NCI-H82 (cell line): ENCODE results near the gene ZNF385D.

Source experiments
- DNase-seq: peaks from one replicate; lab custom pipeline; 2025; lab: John Stamatoyannopoulos, UW

ZNF385D gene

GRCh38 chr3:21673393-21673792 is 77.6 kb downstream of the ZNF385D start:
- no peak for DNase-seq

GRCh38 chr3:21672303-21672702 is 78.7 kb downstream of the ZNF385D start:
- peak; percentile 18 for DNase-seq

GRCh38 chr3:21670386-21670785 is 80.6 kb downstream of the ZNF385D start:
- no peak for DNase-seq

GRCh38 chr3:21668012-21668411 is 83.0 kb downstream of the ZNF385D start:
- DNase-seq, result no peak

- DNase-seq, result no peak
These were observed 85.4 kb downstream of the ZNF385D start for GRCh38 chr3:21665444-21666100.

- DNase-seq, result no peak
These were observed 86.0 kb downstream of the ZNF385D start for GRCh38 chr3:21664996-21665395.

GRCh38 chr3:21662403-21662802 is 88.6 kb downstream of the ZNF385D start:
- no peak for DNase-seq

GRCh38 chr3:21654662-21655061 is 96.3 kb downstream of the ZNF385D start:
- DNase-seq, result no peak

GRCh38 chr3:21654241-21654640 is 96.8 kb downstream of the ZNF385D start:
- DNase-seq, result no peak

- no peak for DNase-seq
These were observed 101.5 kb downstream of the ZNF385D start for GRCh38 chr3:21649519-21649918.

- DNase-seq, result peak; percentile 58
These were observed 103.0 kb downstream of the ZNF385D start for GRCh38 chr3:21647961-21648360.

GRCh38 chr3:21645121-21645897 is 105.7 kb downstream of the ZNF385D start:
- DNase-seq, result no peak

- DNase-seq, result no peak
These were observed 106.7 kb downstream of the ZNF385D start for GRCh38 chr3:21644268-21644667.

GRCh38 chr3:21643752-21644151 is 107.3 kb downstream of the ZNF385D start:
- DNase-seq, result no peak

GRCh38 chr3:21642433-21642832 is 108.6 kb downstream of the ZNF385D start:
- DNase-seq, result no peak

- no peak for DNase-seq
These were observed 109.1 kb downstream of the ZNF385D start for GRCh38 chr3:21641959-21642358.

- DNase-seq, result no peak
These were observed 112.5 kb downstream of the ZNF385D start for GRCh38 chr3:21638488-21638887.

- DNase-seq, result no peak
These were observed 116.9 kb downstream of the ZNF385D start for GRCh38 chr3:21634112-21634511.

GRCh38 chr3:21624524-21624923 is 126.5 kb downstream of the ZNF385D start:
- DNase-seq, result no peak

GRCh38 chr3:21621181-21621651 is 129.8 kb downstream of the ZNF385D start:
- DNase-seq, result peak; percentile 52

GRCh38 chr3:21620511-21621155 is 130.4 kb downstream of the ZNF385D start:
- DNase-seq, result no peak

- DNase-seq, result no peak
These were observed 132.3 kb downstream of the ZNF385D start for GRCh38 chr3:21618695-21619094.
